ENCODE measurements around the gene PILRA.
"Not testable (repeated sequence)": the region's sequence is repeated elsewhere in the genome, so short reads cannot be mapped to it uniquely, and the experiment has no call there.

The PILRA gene

DNA sequence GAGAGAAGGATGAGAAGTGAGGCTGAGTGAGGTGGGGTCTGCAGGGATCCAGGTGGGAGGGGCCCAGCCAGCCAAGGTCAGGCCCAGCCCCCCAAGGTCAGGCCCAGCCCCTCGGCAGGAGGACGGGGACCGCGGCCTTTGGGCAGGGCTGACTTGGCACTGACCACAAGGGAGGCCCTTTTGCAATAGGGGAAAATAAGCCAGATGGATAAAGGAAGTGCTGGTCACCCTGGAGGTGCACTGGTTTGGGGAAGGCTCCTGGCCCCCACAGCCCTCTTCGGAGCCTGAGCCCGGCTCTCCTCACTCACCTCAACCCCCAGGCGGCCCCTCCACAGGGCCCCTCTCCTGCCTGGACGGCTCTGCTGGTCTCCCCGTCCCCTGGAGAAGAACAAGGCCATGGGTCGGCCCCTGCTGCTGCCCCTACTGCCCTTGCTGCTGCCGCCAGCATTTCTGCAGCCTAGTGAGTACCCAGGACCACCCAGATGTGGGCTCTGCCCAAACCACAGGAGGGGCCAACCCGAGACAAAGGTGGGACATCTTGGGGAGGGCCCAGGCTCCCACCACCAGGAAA, at the start of gene PILRA:
TSS of gene PILRA (plus strand) at position 227 of the 571 bp plus-strand sequence. CDS start at position 397, 170 bp downstream.
- DNase-seq: no peak

DNA sequence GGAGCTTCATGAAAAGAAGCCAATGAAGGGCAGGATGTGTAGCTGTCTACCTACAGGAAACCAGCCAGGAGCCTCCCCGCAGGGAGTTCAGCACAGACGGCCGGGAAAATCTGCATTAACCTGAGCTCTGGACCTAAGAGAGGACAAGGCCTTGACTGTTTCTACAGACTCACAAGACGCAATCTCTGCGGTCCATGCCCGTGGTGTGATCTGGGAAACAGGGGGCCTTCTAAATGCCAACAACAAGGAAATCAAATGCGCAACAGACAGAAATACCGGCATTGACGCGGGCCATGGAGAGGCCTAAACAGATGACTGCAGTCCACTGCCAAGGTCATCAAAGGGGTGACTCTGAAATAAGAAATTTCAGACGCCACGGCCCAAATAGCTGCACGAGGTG, 49.1 kb upstream of the PILRA start:
- DNase-seq: not testable (repeated sequence)

DNA sequence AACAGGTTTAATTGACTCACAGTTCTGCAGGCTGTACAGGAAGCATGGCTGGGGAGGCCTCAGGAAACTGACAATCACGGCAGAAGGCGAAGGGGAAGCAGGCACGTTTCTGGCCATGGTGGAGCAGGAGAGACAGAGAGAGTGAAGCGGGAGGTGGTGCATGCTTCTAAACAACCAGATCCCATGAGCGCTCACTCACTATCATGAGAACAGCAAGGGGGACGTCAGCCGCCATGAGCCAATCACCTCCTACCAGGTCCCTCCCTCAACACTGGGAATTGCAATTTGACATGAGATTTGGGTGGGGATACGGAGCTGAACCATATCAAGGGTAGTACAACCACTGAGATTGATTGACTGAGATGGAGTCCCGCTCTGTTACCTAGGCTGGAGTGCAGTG, 47.6 kb upstream of the PILRA start:
- not testable (repeated sequence) for DNase-seq

DNA sequence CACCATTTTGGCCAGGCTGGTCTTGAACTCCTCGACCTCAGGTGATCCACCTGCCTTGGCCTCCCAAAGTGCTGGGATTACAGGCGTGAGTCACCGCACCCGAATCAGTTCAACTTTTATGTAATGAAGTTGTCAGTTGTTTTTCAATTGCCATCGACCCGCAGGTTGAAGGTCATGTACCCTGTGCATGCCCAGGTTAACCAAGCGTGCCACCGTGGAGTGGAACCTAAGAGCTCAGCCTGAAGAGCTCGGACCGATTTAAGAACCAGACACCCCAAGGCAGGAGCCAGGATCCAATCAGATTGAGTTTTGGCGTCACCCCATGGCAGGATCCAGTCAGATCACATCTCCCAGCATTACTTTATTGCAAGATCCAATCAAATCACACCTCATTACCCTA, 46.4 kb upstream of the PILRA start:
- not testable (repeated sequence) for DNase-seq

DNA sequence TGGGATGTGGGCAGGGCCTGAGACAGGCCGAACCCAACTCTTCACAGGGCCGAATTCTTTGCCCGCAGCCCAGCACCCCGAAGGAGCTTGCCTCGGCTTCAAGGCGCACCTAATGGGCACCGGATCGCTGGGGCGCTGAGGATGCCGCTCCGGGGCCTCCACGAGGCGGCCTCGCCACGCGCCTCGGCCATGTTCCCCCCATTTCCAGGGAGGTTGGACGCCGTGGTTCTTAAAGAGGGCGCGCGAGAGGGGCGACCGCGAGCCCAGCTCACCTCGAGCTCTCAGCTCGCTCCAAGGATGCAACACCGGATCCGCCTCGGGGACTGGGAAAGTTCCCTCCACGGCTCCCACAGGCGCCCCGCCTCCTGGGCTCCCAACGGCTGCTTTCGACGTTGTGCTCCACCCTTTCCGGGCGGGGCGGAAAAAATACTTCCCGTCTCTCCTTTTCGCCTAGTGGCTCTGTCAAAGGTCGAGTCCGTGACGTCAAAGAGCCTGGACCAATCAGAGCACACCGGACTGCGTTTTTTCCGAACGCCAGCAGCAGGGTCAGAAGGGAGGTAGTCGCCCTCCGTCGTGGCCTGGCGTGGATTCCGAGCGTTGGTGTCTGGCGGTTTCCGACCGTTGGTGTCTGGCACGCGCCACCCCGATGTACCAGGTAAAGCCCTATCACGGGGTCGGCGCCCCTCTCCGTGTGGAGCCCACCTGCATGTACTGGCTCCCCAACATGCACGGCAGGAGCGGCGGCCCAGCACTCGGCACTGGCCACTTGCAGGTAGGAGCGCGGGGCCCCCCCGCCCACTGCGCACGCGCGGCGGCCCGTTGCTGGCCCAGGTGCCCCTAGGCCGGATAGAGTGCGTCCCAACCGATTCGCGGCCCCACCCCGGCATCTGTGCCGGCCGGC, 37.5 kb upstream of the PILRA start:
- peak; percentile 91 for DNase-seq

DNA sequence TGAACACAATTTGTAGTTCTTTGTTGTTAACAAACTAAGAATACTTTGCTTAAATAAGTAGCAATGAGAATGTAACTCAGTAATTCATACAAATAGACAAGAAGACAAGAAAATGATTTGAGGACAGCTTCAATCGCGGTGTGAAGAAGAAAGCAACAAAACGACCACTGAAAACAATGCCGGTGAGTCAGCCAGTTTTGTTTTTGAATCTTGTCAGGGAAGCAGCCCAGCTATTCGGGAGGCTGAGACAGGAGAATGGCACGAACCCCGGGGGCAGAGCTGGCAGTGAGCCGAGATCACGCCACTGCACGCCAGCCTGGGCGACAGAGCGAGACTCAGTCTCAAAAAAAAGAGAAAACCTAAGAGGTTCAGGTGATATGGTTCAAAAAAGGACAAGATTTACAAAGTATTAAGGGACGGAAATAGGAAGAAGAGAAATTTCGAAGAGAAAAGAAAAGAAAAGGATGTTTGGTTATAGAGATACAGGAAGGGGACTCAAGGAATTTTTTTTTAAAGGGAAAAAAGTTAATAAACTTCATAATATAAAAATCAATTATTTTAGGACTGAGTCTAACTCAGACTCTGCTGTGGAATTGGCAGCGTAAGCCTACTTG, 35.1 kb upstream of the PILRA start:
- not testable (repeated sequence) for DNase-seq

DNA sequence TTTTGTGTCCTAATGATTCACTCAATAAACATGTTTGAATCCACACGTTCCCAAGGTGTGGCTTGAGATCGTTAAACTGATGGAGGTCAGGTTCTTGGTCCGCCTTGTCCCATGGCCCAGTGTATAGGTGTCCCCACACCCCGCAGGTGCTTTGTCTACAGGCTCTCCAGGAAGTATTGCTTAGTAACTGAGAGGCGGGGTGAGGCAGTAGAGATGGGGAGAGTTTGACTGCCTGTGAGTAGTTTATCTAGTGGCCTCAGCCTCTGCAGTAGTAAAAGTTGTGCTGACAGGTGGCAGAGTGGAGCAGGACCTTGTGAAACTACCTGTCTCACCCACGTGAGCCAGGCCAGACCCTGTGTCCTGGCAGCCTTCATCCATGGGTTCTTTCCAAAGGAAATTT, 32.0 kb upstream of the PILRA start:
- not testable (repeated sequence) for DNase-seq

DNA sequence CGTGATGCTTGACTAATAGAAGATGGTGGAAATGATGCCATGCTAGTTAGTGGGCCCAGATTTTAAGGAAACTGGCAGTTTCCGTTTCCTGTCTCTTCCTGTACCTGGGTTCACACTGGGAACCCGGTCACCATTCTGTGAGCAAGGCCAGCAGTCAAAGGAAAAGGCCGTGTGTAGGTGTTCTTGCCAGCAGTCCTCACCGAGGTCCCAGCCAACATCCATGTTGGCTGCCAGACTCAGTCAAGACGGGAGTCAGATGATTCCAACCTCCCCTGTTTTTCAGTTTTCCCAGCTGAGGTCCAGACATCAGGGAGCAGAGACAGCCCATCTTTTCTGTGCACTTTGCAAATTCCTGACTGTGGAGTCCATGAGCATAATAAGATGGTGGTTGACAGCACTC, 30.5 kb upstream of the PILRA start:
- no peak for DNase-seq

DNA sequence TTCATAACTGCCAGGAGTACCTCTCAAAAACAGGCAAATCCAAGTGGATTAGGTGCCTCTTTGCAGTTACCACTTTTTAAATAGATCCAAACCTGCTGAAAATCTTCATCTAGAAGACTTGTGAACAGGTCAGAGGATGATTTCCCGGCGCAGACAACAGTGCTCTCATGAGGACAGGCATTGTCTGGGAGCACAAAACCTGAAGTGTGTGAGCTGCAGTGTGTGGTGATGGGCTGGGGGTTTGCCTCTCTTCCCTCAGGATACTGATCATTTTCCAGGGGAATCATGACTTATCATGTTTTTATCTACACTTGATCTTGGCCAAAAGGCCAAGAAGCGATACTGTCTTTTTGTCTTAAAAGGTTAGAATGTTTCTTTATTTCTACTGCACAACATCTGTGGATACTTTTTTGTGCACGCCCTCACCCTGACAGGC, 29.1 kb upstream of the PILRA start:
- DNase-seq: not testable (repeated sequence)

DNA sequence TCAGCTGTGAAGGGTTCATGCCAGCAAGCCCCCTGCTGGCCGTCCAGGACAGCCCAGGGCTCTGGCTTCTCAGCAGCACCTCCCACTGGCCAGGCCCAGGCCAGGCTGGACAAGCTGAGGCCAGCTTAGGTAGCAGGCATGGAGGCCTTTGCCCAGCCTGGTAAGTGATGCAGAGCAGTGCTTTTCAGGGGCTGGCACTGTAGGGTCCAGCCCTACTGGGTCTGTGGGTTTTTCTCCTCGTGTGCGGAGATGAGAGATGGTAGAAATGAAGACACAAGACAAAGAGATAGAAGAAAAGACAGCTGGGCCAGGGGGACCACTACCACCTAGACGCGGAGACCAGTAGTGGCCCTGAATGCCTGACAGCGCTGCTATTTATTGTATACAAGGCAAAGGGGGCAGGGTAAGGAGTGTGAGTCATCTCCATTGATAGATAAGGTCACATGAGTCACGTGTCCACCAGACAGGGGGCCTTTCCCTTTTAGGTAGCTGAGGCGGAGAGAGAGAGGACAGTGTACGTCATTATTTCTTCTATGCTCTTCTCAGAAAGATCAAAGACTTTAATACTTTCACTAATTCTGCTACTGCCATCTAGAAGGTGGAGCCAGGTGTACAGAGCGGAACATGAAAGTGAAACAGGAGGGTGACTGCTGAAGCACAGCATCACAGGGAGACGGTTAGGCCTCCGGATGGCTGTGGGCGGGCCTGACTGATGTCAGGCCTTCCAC, 28.6 kb upstream of the PILRA start:
- DNase-seq: peak; percentile 95

DNA sequence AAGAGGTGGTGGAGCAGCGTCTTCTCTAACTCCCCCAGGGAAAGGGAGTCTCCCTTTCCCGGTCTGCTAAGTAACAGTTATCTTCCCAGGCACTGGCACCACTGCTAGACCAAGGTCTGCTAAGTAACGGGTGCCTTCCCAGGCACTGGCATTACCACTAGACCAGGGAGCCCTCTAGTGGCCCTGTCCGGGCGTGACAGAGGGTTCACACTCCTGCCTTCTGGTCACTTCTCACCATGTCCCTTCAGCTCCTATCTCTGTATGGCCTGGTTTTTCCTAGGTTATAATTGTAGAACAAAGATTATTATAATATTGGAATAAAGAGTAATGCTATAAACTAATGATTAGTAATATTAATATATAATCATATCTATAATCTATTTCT, 28.0 kb upstream of the PILRA start:
- peak; percentile 79 for DNase-seq

DNA sequence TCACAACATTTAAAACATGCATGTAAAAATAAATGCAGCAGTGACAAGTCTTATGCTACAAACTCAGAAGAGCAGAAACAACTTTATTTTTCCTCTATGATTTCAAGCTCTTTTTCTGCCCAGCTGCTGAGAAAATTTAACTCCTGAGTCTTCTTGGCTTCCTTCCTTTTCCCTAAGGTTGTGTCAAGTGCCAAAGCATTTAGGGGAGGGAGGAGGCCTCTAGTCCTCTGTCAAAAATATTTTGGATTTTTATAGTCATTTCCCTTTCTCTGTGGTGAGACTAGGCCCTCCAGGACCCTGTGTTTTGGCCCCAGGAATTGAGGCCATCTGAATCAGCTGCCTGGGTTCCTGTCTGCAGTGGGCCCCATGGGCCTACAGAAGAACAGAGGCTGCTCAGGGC, 26.4 kb upstream of the PILRA start:
- no peak for DNase-seq

DNA sequence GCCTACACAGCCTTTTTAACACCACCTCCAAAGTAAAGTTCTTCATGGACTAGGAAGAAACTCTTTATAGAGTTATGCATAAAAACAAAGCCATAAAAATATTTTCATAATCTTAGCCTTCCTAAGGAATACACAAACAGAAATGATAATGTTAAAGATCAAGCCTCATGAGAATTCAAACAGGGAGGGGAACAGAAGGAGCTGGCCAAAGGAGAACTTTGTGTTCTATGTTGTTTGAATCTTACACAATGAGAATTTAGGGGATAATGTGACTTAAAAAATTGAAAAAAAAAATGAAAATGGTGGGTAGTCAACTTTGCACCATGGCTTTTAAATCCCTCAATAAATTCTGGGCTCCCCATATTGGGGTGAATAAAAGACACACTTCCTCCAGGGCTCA, 24.5 kb upstream of the PILRA start:
- DNase-seq: no peak

DNA sequence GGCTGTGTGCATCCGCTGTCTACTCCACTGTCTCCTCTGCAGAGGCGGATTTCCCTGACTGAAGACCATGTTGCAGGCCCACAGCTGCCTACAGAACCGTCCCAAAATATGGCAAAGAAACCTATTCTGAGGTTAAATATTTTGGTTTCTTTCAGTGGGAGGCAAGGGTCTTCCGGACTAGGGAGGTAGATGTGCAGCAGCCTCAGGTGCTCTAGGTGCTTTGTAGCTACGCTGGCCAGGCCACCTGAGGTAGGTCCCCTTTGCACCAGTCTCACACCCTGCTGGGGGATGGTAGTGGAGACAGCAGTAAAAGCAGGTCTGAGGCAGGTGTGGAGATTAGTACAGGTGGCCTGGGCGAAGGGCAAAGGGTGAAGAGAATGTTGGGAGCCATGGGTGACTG, 23.5 kb upstream of the PILRA start:
- DNase-seq: no peak

DNA sequence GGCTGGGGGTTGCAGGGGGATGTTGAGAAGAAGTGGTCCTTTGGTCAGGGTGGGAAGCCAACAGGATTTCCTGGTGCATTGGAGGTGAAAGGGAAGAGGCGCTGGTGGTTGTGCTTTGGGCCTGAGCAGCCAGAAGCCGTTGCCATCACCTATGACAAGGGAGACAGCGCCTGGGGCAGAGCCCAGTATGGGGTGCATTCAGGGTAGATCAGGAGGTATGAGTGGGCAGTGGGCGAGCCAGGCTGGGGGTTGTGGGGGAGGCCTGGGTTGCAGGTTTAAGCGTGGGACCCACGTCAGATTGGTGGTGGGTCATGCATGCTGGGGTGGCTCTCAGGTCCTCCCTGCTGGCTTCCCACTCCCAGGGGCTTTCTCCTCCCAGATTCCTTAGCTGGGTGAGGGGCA, 21.6 kb upstream of the PILRA start:
- DNase-seq: no peak

DNA sequence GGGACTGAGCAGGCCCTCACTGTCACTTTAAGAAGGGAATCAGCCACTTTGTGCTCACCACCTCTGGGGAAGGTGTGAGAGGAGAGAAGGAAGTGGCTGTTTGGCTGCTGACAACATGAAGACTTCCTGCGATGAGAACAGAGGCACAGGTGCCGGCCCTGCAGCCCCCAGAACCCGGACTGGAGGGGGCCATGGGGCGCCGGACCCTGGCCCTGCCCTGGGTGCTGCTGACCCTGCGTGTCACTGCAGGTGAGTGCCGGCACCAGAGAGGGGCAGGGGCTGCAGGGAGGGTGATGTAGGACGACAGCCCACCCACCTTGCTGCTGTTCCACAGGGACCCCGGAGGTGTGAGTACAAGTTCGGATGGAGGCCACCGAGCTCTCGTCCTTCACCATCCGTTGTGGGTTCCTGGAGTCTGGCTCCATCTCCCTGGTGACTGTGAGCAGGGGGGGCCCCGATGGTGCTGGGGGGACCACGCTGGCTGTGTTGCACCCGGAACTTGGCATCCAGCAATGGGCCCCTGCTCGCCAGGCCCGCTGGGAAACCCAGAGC, 21.0 kb upstream of the PILRA start:
- peak; percentile 18 for DNase-seq

DNA sequence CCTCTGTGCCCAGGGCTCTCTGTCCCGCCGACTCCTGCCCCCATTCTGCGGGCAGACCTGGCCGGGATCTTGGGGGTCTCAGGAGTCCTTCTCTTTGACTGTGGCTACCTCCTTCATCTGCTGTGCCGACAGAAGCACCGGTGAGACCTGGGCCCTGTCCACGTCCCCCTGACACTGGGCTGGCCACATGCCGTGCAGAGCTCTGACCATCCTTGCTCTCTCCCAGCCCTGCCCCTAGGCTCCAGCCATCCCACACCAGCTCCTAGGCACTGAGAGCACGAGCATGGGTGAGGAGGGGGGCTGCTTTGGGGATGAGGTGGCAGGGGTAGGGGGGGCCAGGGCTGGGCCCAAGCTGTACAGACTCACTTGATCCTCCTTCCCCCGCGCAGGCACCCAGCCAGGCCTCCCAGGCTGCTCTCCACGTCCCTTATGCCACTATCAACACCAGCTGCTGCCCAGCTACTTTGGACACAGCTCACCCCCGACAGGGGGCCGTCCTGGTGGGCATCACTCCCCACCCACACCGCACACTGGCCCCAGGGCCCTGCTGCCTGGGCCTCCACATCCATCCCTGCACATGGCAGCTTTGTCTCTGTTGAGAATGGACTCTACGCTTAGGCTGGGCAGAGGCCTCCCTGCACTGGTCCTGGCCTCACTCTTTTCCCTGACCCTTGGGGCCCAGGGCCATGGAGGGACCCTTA, 20.2 kb upstream of the PILRA start:
- no peak for DNase-seq

DNA sequence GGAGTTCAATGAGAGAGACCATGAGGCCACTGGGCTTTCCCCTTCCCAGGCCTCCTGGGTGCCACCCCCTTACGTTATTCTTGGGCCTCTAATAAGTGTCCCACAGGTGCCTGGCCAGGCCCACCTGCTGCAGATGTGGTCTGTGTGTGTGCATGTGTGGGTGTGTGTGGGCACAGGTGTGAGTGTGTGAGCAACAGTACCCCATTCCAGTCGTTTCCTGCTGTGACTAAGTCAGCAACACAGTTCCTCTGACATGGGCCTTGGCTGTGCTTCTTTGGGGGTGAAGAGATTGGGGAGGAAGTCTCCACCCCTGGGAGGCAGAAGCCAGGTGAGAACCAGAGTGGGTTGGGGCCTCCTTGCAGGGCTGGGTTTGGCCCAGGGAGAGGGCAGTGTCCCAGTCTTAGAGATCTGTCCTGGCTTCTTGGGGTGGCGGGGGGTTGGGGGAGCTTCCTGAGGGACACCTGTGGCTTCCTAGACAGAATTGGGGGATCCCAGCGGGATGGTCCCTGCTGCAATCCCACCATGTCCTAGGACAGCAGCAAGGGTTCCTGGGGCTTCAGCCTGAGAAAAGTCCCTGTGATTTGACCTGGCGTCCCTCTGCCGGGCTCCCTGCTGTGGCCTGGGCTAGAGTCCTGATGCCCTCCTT, 19.5 kb upstream of the PILRA start:
- peak; percentile 49 for DNase-seq

DNA sequence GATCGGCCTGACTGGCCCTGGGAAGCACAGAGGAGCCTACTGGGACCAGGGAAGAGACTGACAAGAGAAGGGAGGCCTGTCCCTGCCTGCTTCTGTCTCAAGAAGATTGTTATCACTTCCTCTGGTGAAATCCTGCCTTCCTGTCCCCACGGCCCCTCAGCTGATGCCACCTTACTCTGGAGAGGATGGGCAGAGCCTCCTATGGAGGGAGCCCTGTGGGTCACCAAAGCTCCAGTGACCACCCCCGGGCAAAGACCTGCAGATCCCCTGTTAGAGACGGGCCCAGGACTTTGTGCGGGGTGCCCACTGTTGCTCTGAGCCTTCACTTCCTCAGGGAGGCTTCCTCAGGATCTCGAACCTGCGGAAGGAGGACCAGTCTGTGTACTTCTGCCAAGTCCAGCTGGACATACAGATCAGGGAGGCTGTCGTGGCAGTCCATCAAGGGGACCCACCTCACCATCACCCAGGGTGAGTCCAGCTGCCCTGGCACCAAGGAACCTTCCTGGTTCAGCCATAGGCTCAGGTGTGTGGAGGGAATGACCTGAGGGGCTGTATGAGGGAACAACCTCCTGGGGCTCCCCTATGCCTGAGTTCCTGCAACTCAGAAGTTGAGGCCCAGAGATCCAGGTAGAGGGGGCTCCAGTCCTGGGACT, 16.7 kb upstream of the PILRA start:
- DNase-seq: no peak

DNA sequence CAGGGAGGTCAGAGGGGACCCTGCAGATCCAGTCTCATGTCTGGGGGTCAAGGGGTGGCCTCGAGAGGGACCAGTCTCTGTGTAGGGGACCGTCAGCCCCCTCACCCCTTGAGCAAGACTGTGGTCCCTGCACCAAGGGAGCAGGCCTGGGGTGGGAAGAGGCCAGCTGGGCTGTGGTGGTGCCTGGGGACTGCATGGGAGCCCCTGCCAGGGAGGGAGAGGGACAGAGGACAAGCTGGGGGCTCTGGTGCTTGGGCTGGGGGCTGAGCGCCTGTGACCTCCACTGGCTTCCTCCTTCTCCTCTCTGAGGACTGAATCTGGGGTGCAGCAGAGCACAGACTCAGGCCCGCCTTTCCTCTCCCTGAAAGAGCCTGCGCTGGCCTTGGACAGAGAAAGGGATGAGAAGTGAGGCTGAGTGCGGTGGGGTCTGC, 16.1 kb upstream of the PILRA start:
- DNase-seq: no peak
